Natural killer cell treated with Interleukin-12 subunit alpha and Interleukin-12 subunit beta and Interleukin-15 and Interleukin-18, amount 100 ng/mL, for 72 hours (primary cell): ENCODE results near the gene KRTAP5-10. TPM values are rescaled to one million over a fixed set of nuclear protein-coding genes. Genes with fewer than 3 reads are reported as not detected.
"Not testable (repeated sequence)": the region's sequence is repeated elsewhere in the genome, so short reads cannot be mapped to it uniquely, and the experiment has no call there.

Experiments used
- ATAC-seq, 2 donors: fragments of 150-1000 bp; cut with Tn5 transposase in 1 of 2; sonication (Bioruptor Pico), chemical (Tn5 transposase) in 1 of 2; 2 replicates each; pipeline ENCODE4 v1.10.0; 2021
- DNase-seq: peaks from one replicate; pipeline ENCODE4 v3.0.0; 2022; ENCODE audit warnings: low spot score
- H3K27ac Mint-ChIP-seq, 2 donors: 1 replicate in 1 of 2; 2 replicates in 1 of 2; pipeline ENCODE4 v1.8.0; 2022; ENCODE audit warnings: mixed read lengths in 2 of 2, mild to moderate bottlenecking in 1 of 2, moderate library complexity in 1 of 2
- H3K27me3 Mint-ChIP-seq, 2 donors: 1 replicate in 1 of 2; 2 replicates in 1 of 2; pipeline ENCODE4 v1.8.0; 2022; ENCODE audit warnings: mixed read lengths in 2 of 2
- H3K36me3 Mint-ChIP-seq: one replicate; pipeline ENCODE4 v1.8.0; 2022; ENCODE audit warnings: mixed read lengths
- H3K4me1 Mint-ChIP-seq, 2 donors: 1 replicate in 1 of 2; 2 replicates in 1 of 2; pipeline ENCODE4 v1.8.0; 2022; ENCODE audit warnings: low read depth in 2 of 2, mixed read lengths in 2 of 2, mild to moderate bottlenecking in 1 of 2
- H3K4me3 Mint-ChIP-seq: one replicate; pipeline ENCODE4 v1.8.0; 2022; ENCODE audit warnings: mixed read lengths
- H3K9me3 Mint-ChIP-seq: 2 replicates; pipeline ENCODE4 v1.8.0; 2022; ENCODE audit warnings: mixed read lengths
- total RNA-seq, 2 donors: library from RNA; stranded (reverse); gene quantifications; one replicate each; pipeline ENCODE4 v1.2.3, GENCODE V29; 2022

The KRTAP5-10 gene
- total RNA-seq, 2 donors from 2014 or later = not detected

DNA sequence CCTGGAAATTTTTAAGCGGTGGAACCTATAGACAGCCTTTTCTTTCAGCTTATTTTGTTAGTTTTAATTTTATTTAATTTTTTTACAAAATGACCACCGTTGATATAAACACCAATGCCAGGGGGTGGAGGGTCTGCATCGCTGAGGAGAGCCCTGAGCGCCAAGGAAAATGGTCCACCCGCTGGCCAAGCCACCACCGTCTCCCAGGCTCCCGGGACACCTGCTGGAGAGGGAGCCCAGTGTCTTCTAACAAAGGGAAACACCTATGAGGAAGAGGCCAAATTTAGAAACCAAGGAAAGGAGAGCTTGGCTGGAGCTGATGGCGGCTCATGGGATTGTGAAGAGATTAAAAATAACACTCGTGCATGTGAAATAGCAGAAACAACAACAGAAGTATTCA is 27.8 kb upstream of the KRTAP5-10 start:
- Mint-ChIP-seq H3K4me1 (no peaks in the 10 kb centered on the region), H3K27ac (no peak overlapping the region), H3K9me3 (no peaks in the 10 kb centered on the region), H3K36me3 (no peaks in the 10 kb centered on the region), H3K4me3 (no peak overlapping the region), H3K27me3 (peaks cover 12 to 15% of the 10 kb centered on the region in 2 donors)
- DNase-seq (no peak), ATAC-seq (no peak)

DNA sequence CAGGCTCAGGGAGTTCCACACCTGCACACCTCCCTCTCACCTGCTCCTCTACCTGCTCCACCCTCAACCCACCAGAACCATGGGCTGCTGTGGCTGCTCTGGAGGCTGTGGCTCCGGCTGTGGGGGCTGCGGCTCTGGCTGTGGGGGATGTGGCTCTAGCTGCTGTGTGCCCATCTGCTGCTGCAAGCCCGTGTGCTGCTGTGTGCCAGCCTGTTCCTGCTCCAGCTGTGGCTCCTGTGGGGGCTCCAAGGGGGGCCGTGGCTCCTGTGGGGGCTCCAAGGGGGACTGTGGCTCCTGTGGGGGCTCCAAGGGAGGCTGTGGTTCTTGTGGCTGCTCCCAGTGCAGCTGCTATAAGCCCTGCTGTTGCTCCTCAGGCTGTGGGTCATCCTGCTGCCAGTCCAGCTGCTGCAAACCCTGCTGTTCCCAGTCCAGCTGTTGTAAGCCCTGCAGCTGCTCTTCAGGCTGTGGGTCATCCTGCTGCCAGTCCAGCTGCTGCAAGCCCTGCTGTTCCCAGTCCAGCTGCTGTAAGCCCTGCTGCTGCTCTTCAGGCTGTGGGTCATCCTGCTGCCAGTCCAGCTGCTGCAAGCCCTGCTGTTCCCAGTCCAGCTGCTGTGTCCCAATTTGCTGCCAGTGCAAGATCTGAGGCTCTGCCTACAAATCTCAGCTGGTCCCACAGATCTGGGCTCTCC is 27.2 kb upstream of the KRTAP5-10 start, which contains the start of gene KRTAP5-8:
TSS of gene KRTAP5-8 (plus strand) at position 49 of the 689 bp plus-strand sequence. CDS start at position 80, 31 bp downstream.
- H3K27ac Mint-ChIP-seq, H3K4me1 Mint-ChIP-seq, DNase-seq, H3K9me3 Mint-ChIP-seq, ATAC-seq, H3K4me3 Mint-ChIP-seq, H3K36me3 Mint-ChIP-seq: not testable (repeated sequence)
- peaks cover 12 to 15% of the 10 kb centered on the region in 2 donors for H3K27me3 Mint-ChIP-seq

DNA sequence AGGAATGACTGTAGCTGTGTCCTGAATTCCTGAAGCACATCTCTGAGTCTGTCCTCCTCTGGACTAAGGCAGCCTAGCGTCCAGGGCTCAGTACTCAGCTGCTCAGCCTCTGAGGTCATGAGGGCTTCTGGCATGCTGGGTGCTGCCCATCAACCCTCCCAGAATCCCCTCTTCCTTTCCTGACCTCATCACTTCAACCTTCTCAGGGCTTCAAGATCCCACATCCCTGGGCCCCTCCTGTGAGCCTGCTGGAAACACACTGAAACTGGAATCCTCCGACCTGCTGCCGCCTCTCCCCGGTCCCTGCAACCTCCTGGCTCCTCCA is 26.7 kb upstream of the KRTAP5-10 start:
- DNase-seq (no peak), ATAC-seq (peak in 1 of 2 donors; percentile 6)
- Mint-ChIP-seq H3K27me3 (peaks cover 12 to 15% of the 10 kb centered on the region in 2 donors), H3K27ac (no peak overlapping the region), H3K4me3 (no peak overlapping the region), H3K9me3 (no peaks in the 10 kb centered on the region), H3K36me3 (no peaks in the 10 kb centered on the region), H3K4me1 (peaks cover 6 to 7% of the 10 kb centered on the region in 2 donors)

DNA sequence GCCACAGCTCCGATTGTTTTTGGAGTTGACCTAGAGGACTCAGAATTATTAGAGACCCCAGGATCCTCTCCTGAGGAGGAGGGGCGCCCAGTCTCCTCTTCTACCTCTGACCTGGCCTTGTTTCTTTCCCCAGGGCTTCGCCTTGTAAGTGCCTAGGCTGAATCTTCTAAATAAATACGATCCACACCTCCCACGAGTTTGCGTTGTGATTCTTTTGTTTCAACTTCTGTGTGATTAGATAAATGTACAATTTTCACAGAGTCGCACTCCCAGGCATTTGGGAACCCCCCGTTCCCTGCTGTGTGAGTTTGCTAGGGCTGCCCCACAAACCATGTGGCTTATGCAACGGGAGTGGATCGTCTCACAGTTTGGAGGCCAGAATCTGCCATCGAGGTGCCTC is 26.3 kb upstream of the KRTAP5-10 start:
- DNase-seq (no peak), ATAC-seq (peak in 1 of 2 donors; percentile 20)
- Mint-ChIP-seq H3K4me1 (peaks cover 9% of the 10 kb centered on the region in 2 donors), H3K27me3 (peaks cover 12 to 15% of the 10 kb centered on the region in 2 donors), H3K9me3 (no peaks in the 10 kb centered on the region), H3K4me3 (no peak overlapping the region), H3K27ac (no peak overlapping the region), H3K36me3 (no peaks in the 10 kb centered on the region)

GRCh38 chr11:71539971-71540370 is 25.4 kb upstream of the KRTAP5-10 start:
- not testable (repeated sequence) for H3K9me3 Mint-ChIP-seq, H3K27ac Mint-ChIP-seq, H3K4me3 Mint-ChIP-seq, DNase-seq, ATAC-seq, H3K36me3 Mint-ChIP-seq
- H3K4me1 Mint-ChIP-seq = peaks cover 9 to 12% of the 10 kb centered on the region in 2 donors
- peaks cover 13 to 15% of the 10 kb centered on the region in 2 donors for H3K27me3 Mint-ChIP-seq

GRCh38 chr11:71540521-71541304 is 24.6 kb upstream of the KRTAP5-10 start:
- H3K36me3 Mint-ChIP-seq, H3K4me3 Mint-ChIP-seq, DNase-seq, ATAC-seq, H3K27ac Mint-ChIP-seq, H3K9me3 Mint-ChIP-seq: not testable (repeated sequence)
- peaks cover 15 to 16% of the 10 kb centered on the region in 2 donors for H3K27me3 Mint-ChIP-seq
- H3K4me1 Mint-ChIP-seq = peaks cover 9 to 12% of the 10 kb centered on the region in 2 donors

- no peak for DNase-seq
- ATAC-seq = no peak
- Mint-ChIP-seq H3K36me3 (no peaks in the 10 kb centered on the region), H3K27me3 (peaks cover 12 to 14% of the 10 kb centered on the region in 2 donors), H3K4me3 (no peak overlapping the region), H3K4me1 (peaks cover 9 to 12% of the 10 kb centered on the region in 2 donors), H3K9me3 (no peaks in the 10 kb centered on the region), H3K27ac (no peak overlapping the region)
Observed at GRCh38 chr11:71542382-71542781, 23.0 kb upstream of the KRTAP5-10 start.

DNA sequence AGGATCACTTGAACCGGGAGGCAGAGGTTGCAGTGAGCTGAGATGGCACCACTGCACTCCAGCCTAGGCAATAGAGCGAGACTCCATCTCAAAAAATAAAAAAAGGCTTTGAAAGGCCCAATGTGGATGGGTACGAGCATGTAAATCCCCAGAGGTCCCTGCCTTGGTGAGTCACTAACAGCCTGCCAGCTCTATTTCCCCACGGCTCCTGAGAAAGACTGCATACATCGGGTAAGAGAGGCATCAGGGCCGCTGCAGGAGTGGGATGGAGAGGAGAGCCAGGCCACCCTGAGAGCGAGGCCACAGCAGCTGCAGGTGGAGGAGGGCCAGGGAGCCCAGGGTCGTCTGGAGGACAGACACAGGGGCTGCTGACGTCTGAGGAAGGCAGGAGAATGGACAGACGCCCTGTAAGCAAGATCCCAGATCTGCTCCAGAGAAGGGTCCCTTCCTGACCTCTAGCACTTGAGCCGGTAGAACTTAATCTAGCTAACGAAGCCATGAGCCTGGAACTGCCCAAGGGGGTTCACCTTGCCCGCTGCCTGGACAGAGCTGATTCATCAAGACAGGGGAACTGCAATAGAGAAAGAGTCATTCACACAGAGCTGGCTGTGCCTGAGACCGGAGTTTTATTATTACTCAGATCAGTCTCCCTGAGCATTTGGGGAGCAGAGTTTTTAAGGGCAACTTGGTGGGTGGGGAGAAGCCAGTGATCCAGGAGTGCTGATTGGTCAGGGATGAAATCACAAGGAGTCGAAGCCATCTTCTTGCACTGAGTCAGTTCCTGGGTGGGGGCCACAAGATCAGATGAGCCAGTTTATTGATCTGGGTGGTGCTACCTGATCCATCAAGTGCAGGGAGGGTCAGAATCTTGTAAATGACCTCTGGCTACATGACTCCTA is 22.2 kb upstream of the KRTAP5-10 start:
- no peak for DNase-seq
- no peak overlapping the region for H3K4me3 Mint-ChIP-seq
- no peaks in the 10 kb centered on the region for H3K9me3 Mint-ChIP-seq
- no peak for ATAC-seq
- H3K36me3 Mint-ChIP-seq = no peaks in the 10 kb centered on the region
- H3K27ac Mint-ChIP-seq = no peak overlapping the region
- H3K27me3 Mint-ChIP-seq = peaks cover 18 to 20% of the 10 kb centered on the region in 2 donors
- H3K4me1 Mint-ChIP-seq = peaks cover 9 to 12% of the 10 kb centered on the region in 2 donors

DNA sequence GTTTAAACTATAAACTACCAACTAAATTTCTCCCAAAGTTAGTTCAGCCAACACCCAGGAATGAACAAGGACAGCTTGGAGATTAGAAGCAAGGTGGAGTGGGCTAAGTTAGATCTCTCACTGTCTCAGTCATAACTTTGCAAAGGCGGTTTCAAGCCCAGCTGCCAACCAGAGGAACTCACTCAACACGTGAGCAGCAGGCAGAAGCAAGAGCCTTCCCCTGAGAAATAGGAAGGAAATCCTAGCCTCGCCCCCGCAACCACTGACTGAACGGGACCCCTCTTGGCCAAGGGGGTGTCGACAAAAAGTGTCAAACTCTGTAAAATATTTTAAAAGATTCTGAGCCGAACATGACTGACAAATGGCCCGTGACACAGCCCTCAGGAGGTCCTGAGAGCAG is 21.5 kb upstream of the KRTAP5-10 start:
- Mint-ChIP-seq H3K27me3 (peaks cover 19 to 22% of the 10 kb centered on the region in 2 donors), H3K9me3 (no peaks in the 10 kb centered on the region), H3K4me1 (peaks cover 9 to 12% of the 10 kb centered on the region in 2 donors), H3K27ac (no peak overlapping the region), H3K36me3 (no peaks in the 10 kb centered on the region), H3K4me3 (no peak overlapping the region)
- ATAC-seq (no peak), DNase-seq (no peak)

- Mint-ChIP-seq H3K4me1 (peaks cover 9 to 12% of the 10 kb centered on the region in 2 donors), H3K27ac (no peak overlapping the region), H3K27me3 (peaks cover 22 to 28% of the 10 kb centered on the region in 2 donors), H3K36me3 (no peaks in the 10 kb centered on the region), H3K9me3 (no peaks in the 10 kb centered on the region), H3K4me3 (no peak overlapping the region)
- DNase-seq = no peak
- ATAC-seq = no peak
Observed at GRCh38 chr11:71544525-71545214, 20.7 kb upstream of the KRTAP5-10 start.

DNA sequence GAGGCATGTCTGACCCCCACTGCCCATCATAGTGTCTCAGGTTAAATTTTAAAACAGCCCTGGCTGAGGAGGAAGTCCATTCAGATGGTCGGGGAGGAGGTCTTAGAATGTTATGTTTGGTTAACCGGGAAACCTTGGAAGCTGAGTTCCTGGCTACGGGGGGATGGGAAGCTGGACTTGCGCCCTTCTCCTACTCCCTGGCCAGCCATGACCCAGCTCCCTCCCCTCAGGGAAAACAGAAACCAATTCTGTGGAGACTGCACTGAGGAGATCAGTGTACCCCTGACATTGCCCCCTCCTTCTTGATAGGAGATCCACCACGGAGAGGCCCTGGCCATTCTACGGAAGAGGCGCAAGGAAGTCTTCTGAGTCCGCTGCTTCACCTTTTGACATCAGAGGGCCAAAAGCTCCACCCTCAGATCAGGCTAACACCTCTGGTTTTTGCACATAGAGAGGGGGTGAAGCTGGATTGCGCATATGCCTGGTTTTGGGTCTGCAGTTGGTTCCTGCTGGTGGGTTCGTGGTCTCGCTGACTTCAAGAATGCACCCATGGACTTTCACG is 19.9 kb upstream of the KRTAP5-10 start:
- DNase-seq (no peak), ATAC-seq (no peak)
- H3K27me3 Mint-ChIP-seq = peaks cover 27 to 35% of the 10 kb centered on the region in 2 donors
- no peak overlapping the region for H3K4me3 Mint-ChIP-seq
- H3K4me1 Mint-ChIP-seq = peaks cover 9 to 12% of the 10 kb centered on the region in 2 donors
- H3K36me3 Mint-ChIP-seq = no peaks in the 10 kb centered on the region
- no peaks in the 10 kb centered on the region for H3K9me3 Mint-ChIP-seq
- no peak overlapping the region for H3K27ac Mint-ChIP-seq

DNA sequence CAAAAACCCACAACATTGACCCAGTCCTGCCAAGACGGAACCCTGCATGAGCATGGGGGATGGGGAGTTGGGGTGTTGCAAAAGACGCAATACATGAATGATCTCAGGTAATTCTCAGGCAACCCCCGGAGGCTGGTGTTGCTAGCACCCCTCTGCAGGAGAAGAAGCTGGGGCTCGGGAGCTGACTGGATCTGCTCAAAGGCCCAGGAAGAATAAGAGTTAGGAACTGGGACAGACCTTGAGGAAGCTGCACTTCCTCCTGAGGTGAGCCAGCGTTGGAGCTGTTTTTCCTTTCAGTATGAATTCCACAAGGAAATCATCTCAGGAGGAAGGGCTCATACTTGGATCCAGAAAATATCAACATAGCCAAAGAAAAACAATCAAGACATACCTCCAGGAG is 17.2 kb upstream of the KRTAP5-10 start, which contains the start of gene KRTAP5-9:
TSS of gene KRTAP5-9 (plus strand) at position 301 of the 400 bp plus-strand sequence. CDS start 238 bp downstream, outside the sequence.
- DNase-seq (no peak), ATAC-seq (no peak)
- Mint-ChIP-seq H3K9me3 (no peaks in the 10 kb centered on the region), H3K4me1 (peaks cover 8 to 9% of the 10 kb centered on the region in 2 donors), H3K4me3 (no peak within 1 kb of the TSS), H3K27ac (no peak within 1 kb of the TSS), H3K36me3 (no peaks in the 10 kb centered on the region), H3K27me3 (peaks cover 25 to 39% of the 10 kb centered on the region in 2 donors)
